Gastrocnemius medialis (tissue), 4 donors: ENCODE measurements around the gene TRAPPC2L. TPM values are rescaled to one million over a fixed set of nuclear protein-coding genes. Genes with fewer than 3 reads are reported as not detected.

Experiments
- ATAC-seq, 2 donors: fragments of 150-250 bp; one replicate each; pipeline ENCODE4 v1.9.1; 2016
- DNase-seq, 2 donors: peaks; one replicate each; pipeline ENCODE4 v3.0.0-alpha.2; 2019
- H3K27ac ChIP-seq, 4 donors: fragments of 200-600 bp; sonication (generic); 1 replicate in 1 of 4; 2 replicates in 3 of 4; pipeline ENCODE4 v1.5.1; 2016 to 2018; ENCODE audit warnings: mild to moderate bottlenecking in 2 of 4, moderate library complexity in 1 of 4
- H3K27me3 ChIP-seq, 3 donors: fragments of 200-600 bp; sonication (generic) in 2 of 3; 1 replicate in 1 of 3; 2 replicates in 2 of 3; pipeline versions ENCODE4 v1.5.1 to v1.6.0; 2016 to 2019; ENCODE audit warnings: mild to moderate bottlenecking in 1 of 3, moderate library complexity in 1 of 3
- H3K36me3 ChIP-seq, 2 donors: fragments of 200-600 bp; sonication (generic) in 1 of 2; one replicate each; pipeline ENCODE4 v1.5.1; 2017 to 2018
- H3K4me1 ChIP-seq, 2 donors: fragments of 200-600 bp; sonication (generic) in 1 of 2; one replicate each; pipeline ENCODE4 v1.5.1; 2016 to 2017; ENCODE audit warnings: mild to moderate bottlenecking in 2 of 2
- H3K4me3 ChIP-seq, 4 donors: fragments of 200-600 bp; sonication (generic) in 3 of 4; 1 replicate in 1 of 4; 2 replicates in 3 of 4; pipeline ENCODE4 v1.5.1; 2016 to 2019; ENCODE audit warnings: mild to moderate bottlenecking in 2 of 4
- H3K9me3 ChIP-seq, 3 donors: fragments of 200-600 bp; sonication (generic) in 2 of 3; 1 replicate in 1 of 3; 2 replicates in 2 of 3; pipeline ENCODE4 v1.5.1; 2016 to 2019
- CTCF ChIP-seq, 5 experiments: fragments of 450-650 bp in 3 of 5; fragments of 200-600 bp in 2 of 5; sonication (generic) in 2 of 5; IDR thresholded peaks in 4 of 5; conservative IDR thresholded peaks in 1 of 5; 1 replicate in 4 of 5; 2 replicates in 1 of 5; pipeline ENCODE4 v1.5.1; 2016 to 2019; ENCODE audit warnings: antibody characterized with exemption in 5 of 5, mild to moderate bottlenecking in 3 of 5, moderate library complexity in 3 of 5
- POLR2A ChIP-seq, 2 donors: fragments of 450-650 bp; IDR thresholded peaks; one replicate each; pipeline ENCODE4 v1.6.1; 2017; ENCODE audit warnings: antibody characterized with exemption in 2 of 2, mild to moderate bottlenecking in 2 of 2, moderate library complexity in 2 of 2
- in situ Hi-C, 4 donors: fragments of 200-750 bp; cut with MboI; loops; one replicate each; pipeline versions ENCODE4 v1.15.0 to v1.8.0; 2017; ENCODE audit warnings: low sequenced_read_pairs in 4 of 4
- intact Hi-C: fragments of 100-400 bp; cut with DNase I; formaldehyde crosslinking; loops from one replicate; pipeline ENCODE4 v1.15.1; 2023; ENCODE audit warnings: low total_unique reads
- total RNA-seq, 4 donors: library from RNA; depleted of rRNA; stranded (reverse); fragments of >200 nt; gene quantifications; one replicate each; pipeline versions ENCODE4 v1.1.0 to v1.2.3, GENCODE V29; 2016

TRAPPC2L gene
- total RNA-seq, 4 donors from 2014 or later, result 17.8 to 27.9 (median 20.5) TPM

- TF ChIP-seq CTCF (IDR thresholded peaks at IDR 0.05 in 4 of 5, conservative IDR thresholded peaks at IDR 0.05 in 1 of 5), result no peak
- no peak for TF ChIP-seq POLR2A (IDR thresholded peaks at IDR 0.05)
- Histone ChIP-seq H3K9me3 (no peaks in the 10 kb centered on the region), H3K27ac (no peak overlapping the region), H3K4me3 (no peak overlapping the region), H3K27me3 (no peaks in the 10 kb centered on the region), H3K4me1 (no peaks in the 10 kb centered on the region), H3K36me3 (peaks cover 0 to 11% of the 10 kb centered on the region in 2 donors)
- in situ Hi-C loops (no loop called here), intact Hi-C loops (no loop called here)
- DNase-seq (no peak), ATAC-seq (no peak)
Observed at GRCh38 chr16:88844419-88845036, 12.4 kb upstream of the TRAPPC2L start.

- no peak for TF ChIP-seq CTCF (IDR thresholded peaks at IDR 0.05 in 4 of 5, conservative IDR thresholded peaks at IDR 0.05 in 1 of 5)
- no peak for TF ChIP-seq POLR2A (IDR thresholded peaks at IDR 0.05)
- in situ Hi-C loops, result no loop called here
- no peak overlapping the region for H3K4me3 ChIP-seq
- intact Hi-C loops, result no loop called here
- peaks cover 0 to 6% of the 10 kb centered on the region in 2 donors for H3K36me3 ChIP-seq
- H3K9me3 ChIP-seq, result no peaks in the 10 kb centered on the region
- no peak overlapping the region for H3K27ac ChIP-seq
- no peaks in the 10 kb centered on the region for H3K4me1 ChIP-seq
- ATAC-seq, result no peak
- no peak for DNase-seq
- no peaks in the 10 kb centered on the region for H3K27me3 ChIP-seq
Observed at GRCh38 chr16:88846088-88846487, 10.8 kb upstream of the TRAPPC2L start.

GRCh38 chr16:88847654-88848053 is 9.3 kb upstream of the TRAPPC2L start:
- ATAC-seq (no peak), DNase-seq (no peak)
- TF ChIP-seq CTCF (IDR thresholded peaks at IDR 0.05 in 4 of 5, conservative IDR thresholded peaks at IDR 0.05 in 1 of 5), result no peak
- no peak for TF ChIP-seq POLR2A (IDR thresholded peaks at IDR 0.05)
- Histone ChIP-seq H3K4me1 (no peaks in the 10 kb centered on the region), H3K27me3 (no peaks in the 10 kb centered on the region), H3K4me3 (no peak overlapping the region), H3K9me3 (no peaks in the 10 kb centered on the region), H3K36me3 (peaks cover 0 to 6% of the 10 kb centered on the region in 2 donors), H3K27ac (no peak overlapping the region)
- in situ Hi-C loops, result no loop called here
- intact Hi-C loops, result no loop called here

GRCh38 chr16:88848557-88848956 is 8.4 kb upstream of the TRAPPC2L start:
- H3K27me3 ChIP-seq, result no peaks in the 10 kb centered on the region
- H3K4me3 ChIP-seq, result no peak overlapping the region
- ATAC-seq, result no peak
- DNase-seq, result no peak
- TF ChIP-seq POLR2A (IDR thresholded peaks at IDR 0.05), result no peak
- no peak for TF ChIP-seq CTCF (IDR thresholded peaks at IDR 0.05 in 4 of 5, conservative IDR thresholded peaks at IDR 0.05 in 1 of 5)
- H3K36me3 ChIP-seq, result peaks cover 0 to 6% of the 10 kb centered on the region in 2 donors
- intact Hi-C loops, result no loop called here
- in situ Hi-C loops, result no loop called here
- no peaks in the 10 kb centered on the region for H3K4me1 ChIP-seq
- H3K9me3 ChIP-seq, result no peaks in the 10 kb centered on the region
- no peak overlapping the region for H3K27ac ChIP-seq
